Measurements from ENCODE around the gene MCCC1.

GRCh38 chr3:183058351-183058750, 40.9 kb downstream of the MCCC1 start:
- TF ChIP-seq HOXC10 (CRISPR knock-in tag; IDR thresholded peaks at IDR 0.05) (no peak), CTCF (tag by site-specific recombination; IDR thresholded peaks at IDR 0.05) (no peak), ZBTB20 (tag by site-specific recombination; IDR thresholded peaks at IDR 0.05) (no peak), ZNF221 (tag by site-specific recombination; IDR thresholded peaks at IDR 0.05; ENCODE audit: borderline replicate concordance) (no peak)
